Measurements from ENCODE around the gene SDC4. TPM values are rescaled to one million over a fixed set of nuclear protein-coding genes. Genes with fewer than 3 reads are reported as not detected.

The SDC4 gene
- polyA plus RNA-seq, 1 experiment, result 147 TPM

DNA sequence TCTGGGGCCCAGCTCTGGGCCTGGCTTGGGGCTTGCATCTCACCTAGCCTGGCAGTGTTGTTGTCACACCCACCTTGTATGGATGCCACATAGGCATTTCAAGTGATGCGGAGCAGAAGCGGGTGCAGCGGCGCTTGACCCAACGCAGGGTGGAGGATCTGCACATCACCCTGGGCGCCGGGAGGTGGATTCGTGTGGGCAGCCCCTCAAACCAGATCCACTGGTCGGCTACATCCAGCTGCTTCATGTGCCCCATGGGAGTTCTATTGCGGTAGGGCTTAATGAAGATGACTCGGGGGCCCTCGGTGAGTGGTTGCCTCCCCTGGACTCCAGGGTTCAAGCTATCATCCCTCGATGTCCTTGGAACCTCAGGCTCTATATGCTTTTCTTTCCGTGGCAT is 26.7 kb upstream of the SDC4 start:
- no peak for DNase-seq (ENCODE audit: low read depth)
- H3K27me3 ChIP-seq (ENCODE audit: control insufficient read depth, insufficient read depth, low read length), result no peaks in the 10 kb centered on the region
- no peak overlapping the region for H3K4me3 ChIP-seq (ENCODE audit: low read depth, low read length)
- ChIA-PET POLR2A (no interaction called here), CTCF (interaction anchor here (0.5 to 13.8 kb wide), 10 partner anchors 11 to 396 kb away, joined by 3 to 101 read pairs (median 5); partner anchors contain the start of gene SYS1)
- peaks cover 1% of the 10 kb centered on the region; the same call in 1 of the 2 replicates for H3K36me3 ChIP-seq (ENCODE audit: control insufficient read depth, insufficient read depth, low read length)
- TF ChIP-seq, protein P1, sequence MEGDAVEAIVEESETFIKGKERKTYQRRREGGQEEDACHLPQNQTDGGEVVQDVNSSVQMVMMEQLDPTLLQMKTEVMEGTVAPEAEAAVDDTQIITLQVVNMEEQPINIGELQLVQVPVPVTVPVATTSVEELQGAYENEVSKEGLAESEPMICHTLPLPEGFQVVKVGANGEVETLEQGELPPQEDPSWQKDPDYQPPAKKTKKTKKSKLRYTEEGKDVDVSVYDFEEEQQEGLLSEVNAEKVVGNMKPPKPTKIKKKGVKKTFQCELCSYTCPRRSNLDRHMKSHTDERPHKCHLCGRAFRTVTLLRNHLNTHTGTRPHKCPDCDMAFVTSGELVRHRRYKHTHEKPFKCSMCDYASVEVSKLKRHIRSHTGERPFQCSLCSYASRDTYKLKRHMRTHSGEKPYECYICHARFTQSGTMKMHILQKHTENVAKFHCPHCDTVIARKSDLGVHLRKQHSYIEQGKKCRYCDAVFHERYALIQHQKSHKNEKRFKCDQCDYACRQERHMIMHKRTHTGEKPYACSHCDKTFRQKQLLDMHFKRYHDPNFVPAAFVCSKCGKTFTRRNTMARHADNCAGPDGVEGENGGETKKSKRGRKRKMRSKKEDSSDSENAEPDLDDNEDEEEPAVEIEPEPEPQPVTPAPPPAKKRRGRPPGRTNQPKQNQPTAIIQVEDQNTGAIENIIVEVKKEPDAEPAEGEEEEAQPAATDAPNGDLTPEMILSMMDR (IDR thresholded peaks at IDR 0.05; ENCODE audit: insufficient read depth, low read depth, low read length), result no peak

GRCh38 chr20:45374101-45374467 is 25.9 kb upstream of the SDC4 start:
- Histone ChIP-seq H3K27me3 (ENCODE audit: control insufficient read depth, insufficient read depth, low read length) (no peaks in the 10 kb centered on the region), H3K4me3 (ENCODE audit: low read depth, low read length) (no peak overlapping the region), H3K36me3 (ENCODE audit: control insufficient read depth, insufficient read depth, low read length) (peaks cover 1% of the 10 kb centered on the region; the same call in 1 of the 2 replicates)
- POLR2A ChIA-PET, result interaction anchor here (0.6 to 1.0 kb wide), 3 partner anchors 11 to 26 kb away, joined by 3 to 8 read pairs (median 4); partner anchors contain the start of gene SYS1
- TF ChIP-seq, protein P1 (IDR thresholded peaks at IDR 0.05; ENCODE audit: insufficient read depth, low read depth, low read length), result no peak
- CTCF ChIA-PET, result interaction anchor here (0.7 to 13.8 kb wide), 37 partner anchors 8 to 397 kb away, joined by 3 to 101 read pairs (median 5); partner anchors contain the start of genes PIGT and SYS1
- no peak for DNase-seq (ENCODE audit: low read depth)

DNA sequence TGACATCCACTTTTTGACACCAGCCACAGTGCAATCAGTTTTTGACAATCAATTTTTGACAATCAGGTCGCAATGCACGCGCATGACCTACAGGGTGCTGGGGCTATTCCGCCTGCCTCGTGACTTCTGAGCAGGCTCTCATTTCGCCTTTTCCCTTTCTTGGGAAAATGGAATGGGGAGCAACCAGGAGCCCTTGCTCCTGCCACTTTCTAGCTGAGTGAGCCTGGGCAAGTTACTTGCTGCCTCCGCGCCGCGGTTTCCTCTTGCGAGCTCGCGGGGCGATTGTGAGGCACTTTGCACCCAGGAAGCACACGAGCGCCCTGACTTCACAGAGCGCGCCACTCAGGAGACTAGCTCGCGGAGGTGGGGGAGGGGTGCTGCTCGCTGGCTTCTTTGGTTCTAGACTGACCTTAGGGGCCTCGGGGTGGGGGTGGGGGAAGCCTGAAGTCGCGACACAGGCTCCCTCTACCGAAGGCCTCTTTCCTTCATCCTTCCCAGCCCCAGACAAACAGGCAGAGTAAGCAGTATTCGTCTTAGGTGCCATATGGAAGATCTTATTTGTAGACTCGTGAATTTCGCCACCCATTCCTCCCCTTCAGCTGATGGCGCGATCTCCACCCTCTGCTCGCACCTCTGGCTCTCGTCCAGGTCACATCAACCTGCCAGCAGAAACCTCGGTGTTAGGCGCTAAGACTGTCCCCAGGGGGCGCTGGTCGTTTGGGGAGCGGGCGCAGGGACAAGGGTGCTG is 25.3 kb upstream of the SDC4 start:
- CTCF ChIA-PET, result interaction anchor here (0.7 to 13.8 kb wide), 38 partner anchors 9 to 398 kb away, joined by 3 to 101 read pairs (median 4); partner anchors contain the start of genes PIGT and SYS1
- Histone ChIP-seq H3K4me3 (ENCODE audit: low read depth, low read length) (peak overlapping the region; percentile 33), H3K27me3 (ENCODE audit: control insufficient read depth, insufficient read depth, low read length) (no peaks in the 10 kb centered on the region), H3K36me3 (ENCODE audit: control insufficient read depth, insufficient read depth, low read length) (peaks cover 1% of the 10 kb centered on the region; the same call in 1 of the 2 replicates)
- DNase-seq (ENCODE audit: low read depth), result no peak
- POLR2A ChIA-PET, result interaction anchor here (0.6 to 1.0 kb wide), 4 partner anchors 10 to 32 kb away, joined by 3 to 8 read pairs (median 4); partner anchors contain the start of gene SYS1
- TF ChIP-seq, protein P1 (IDR thresholded peaks at IDR 0.05; ENCODE audit: insufficient read depth, low read depth, low read length), result peak; percentile 94

GRCh38 chr20:45372646-45373352 is 24.6 kb upstream of the SDC4 start:
- ChIA-PET CTCF (interaction anchor here (0.9 to 13.8 kb wide), 24 partner anchors 9 to 408 kb away, joined by 3 to 101 read pairs (median 6); partner anchors contain the start of genes PIGT and SYS1), POLR2A (interaction anchor here (0.6 kb wide), 1 partner anchor 32 kb away, joined by 4 read pairs; no protein-coding TSS in a partner anchor)
- no peak overlapping the region for H3K4me3 ChIP-seq (ENCODE audit: low read depth, low read length)
- peaks cover 3% of the 10 kb centered on the region; the same call in 1 of the 2 replicates for H3K36me3 ChIP-seq (ENCODE audit: control insufficient read depth, insufficient read depth, low read length)
- no peaks in the 10 kb centered on the region for H3K27me3 ChIP-seq (ENCODE audit: control insufficient read depth, insufficient read depth, low read length)
- TF ChIP-seq, protein P1 (IDR thresholded peaks at IDR 0.05; ENCODE audit: insufficient read depth, low read depth, low read length), result no peak
- DNase-seq (ENCODE audit: low read depth), result no peak
